HG02759 (cell line): ENCODE results near the gene IRF3.
"Not testable (repeated sequence)": the region's sequence is repeated elsewhere in the genome, so short reads cannot be mapped to it uniquely, and the experiment has no call there.

Source experiments
- ATAC-seq: cut with Tn5 transposase; IDR thresholded peaks from one replicate; pipeline ENCODE4 v1.9.1; 2021; ENCODE audit warnings: mild to moderate bottlenecking, moderate library complexity; ENCODE audit not compliant: unreplicated experiment

Gene IRF3

DNA sequence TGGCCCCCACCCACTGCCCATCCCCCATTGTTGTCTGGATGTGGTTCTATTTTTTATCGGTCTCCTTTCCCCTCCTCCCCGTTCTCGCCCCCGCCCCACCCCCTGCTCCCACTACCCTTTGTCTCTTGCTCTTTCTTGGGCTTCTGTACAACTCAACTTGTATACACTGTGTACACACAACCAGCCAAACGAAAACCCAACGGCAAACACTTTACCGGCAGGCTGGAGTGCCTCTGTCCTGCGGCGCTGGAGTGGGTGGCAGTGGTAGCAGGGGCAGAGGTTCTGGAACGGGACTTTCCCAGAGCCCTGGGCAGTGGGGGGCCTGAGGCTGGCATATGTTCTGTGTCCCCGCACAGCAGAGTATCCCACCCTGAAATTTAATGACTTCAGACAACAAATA lies 39.4 kb downstream of the IRF3 start:
- no peak for ATAC-seq

- ATAC-seq: no peak
These were observed 40.4 kb downstream of the IRF3 start for GRCh38 chr19:49624967-49625910.

DNA sequence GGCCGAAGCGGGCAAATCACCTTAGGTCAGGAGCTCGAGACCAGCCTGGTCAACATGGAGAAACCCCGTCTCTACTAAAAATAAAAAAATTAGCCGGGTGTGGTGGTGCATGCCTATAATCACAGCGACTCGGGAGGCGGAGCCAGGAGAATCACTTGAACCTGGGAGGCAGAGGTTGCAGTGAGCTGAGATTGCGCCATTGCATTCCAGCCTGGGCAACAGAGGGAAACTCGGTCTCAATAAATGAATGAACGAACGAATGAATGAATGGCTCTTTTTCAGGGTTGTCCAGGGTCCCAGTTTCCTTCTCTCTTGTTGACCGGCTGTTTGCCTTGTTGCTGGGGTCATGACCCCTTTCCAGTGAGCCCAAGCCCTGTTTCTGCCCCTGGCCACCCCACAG lies 47.8 kb downstream of the IRF3 start:
- ATAC-seq: not testable (repeated sequence)

DNA sequence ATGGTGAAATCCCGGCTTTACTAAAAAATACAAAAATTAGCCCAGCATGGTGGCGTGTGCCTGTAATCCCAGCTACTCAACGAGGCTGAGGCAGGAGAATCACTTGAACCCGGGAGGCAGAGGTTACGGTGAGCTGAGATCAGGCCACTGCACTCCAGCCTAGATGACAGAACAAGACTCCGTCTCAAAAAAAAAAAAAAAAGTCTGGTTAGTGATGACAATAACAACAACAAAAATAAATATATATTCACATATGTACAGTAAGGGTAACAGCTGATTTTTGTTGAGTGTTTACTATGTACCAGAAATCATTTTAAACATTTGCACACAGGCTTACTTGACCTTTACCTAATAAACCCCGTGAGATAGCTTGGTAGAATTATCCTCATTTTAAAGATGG lies 48.7 kb downstream of the IRF3 start:
- no peak for ATAC-seq

DNA sequence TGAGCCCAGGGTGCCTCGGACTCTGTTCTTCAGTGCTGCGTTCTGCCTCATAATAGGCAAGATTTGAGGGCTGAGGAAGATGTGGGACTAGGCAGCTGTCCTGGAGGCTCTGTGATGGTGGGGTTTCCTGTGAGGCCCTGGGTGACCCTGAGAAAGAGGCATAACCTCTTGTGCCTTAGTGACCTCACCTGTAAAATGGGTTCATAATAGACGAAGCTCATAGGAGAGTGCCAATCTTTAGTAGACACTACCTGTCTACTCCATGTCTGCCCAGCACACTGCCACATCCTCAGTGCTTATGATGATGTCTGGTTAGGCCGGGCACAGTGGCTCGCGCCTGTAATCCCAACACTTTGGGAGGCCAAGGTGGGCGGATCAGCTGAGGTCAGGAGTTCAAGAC lies 49.1 kb downstream of the IRF3 start:
- ATAC-seq: no peak

DNA sequence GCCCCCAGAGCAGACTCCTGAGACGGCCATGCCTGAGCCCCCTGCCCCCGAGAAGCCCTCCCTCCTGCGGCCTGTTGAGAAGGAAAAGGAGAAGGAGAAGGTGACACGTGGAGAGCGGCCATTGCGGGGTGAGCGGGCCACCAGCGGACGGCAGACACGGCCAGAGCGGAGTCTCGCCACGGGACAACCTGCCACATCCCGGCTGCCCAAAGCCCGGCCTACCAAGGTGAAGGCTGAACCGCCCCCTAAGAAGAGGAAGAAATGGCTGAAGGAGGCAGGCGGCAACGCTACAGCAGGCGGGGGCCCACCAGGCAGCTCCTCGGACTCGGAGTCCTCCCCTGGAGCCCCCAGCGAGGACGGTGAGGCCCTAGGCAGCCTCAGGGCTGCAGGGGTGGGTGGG lies 49.8 kb downstream of the IRF3 start:
- ATAC-seq: no peak

- ATAC-seq: no peak
These were observed 51.4 kb downstream of the IRF3 start for GRCh38 chr19:49614096-49614833.

- no peak for ATAC-seq
These were observed 52.3 kb downstream of the IRF3 start for GRCh38 chr19:49613374-49613773.
